Smooth muscle cell (in vitro differentiated cells): ENCODE measurements around the gene MARCKSL1. TPM values are rescaled to one million over a fixed set of nuclear protein-coding genes. Genes with fewer than 3 reads are reported as not detected.

Experiments used
- DNase-seq: peaks from one replicate; lab custom pipeline; 2025; ENCODE audit not compliant: unreplicated experiment; lab: John Stamatoyannopoulos, UW
- H2AFZ ChIP-seq: fragments of 200-600 bp; sonication (generic); 2 replicates; pipeline ENCODE4 v1.6.0; 2016; ENCODE audit warnings: antibody characterized with exemption, low read depth, mild to moderate bottlenecking
- H3F3A ChIP-seq: fragments of 200-600 bp; sonication (generic); 2 replicates; pipeline ENCODE4 v1.6.0; 2017; ENCODE audit warnings: antibody characterized with exemption, low read depth
- H3K27ac ChIP-seq: fragments of 200-600 bp; sonication (generic); 2 replicates; pipeline ENCODE4 v1.5.1; 2016; ENCODE audit warnings: low read depth, mild to moderate bottlenecking
- H3K27me3 ChIP-seq: fragments of 200-600 bp; sonication (generic); 2 replicates; pipeline ENCODE4 v1.6.1; 2016; ENCODE audit warnings: low read depth, mild to moderate bottlenecking
- H3K36me3 ChIP-seq: fragments of 200-600 bp; sonication (generic); 2 replicates; pipeline ENCODE4 v1.5.1; 2016; ENCODE audit warnings: low read depth
- H3K4me1 ChIP-seq: fragments of 200-600 bp; sonication (generic); 2 replicates; pipeline ENCODE4 v1.5.1; 2016; ENCODE audit warnings: low read depth
- H3K4me2 ChIP-seq: fragments of 200-600 bp; sonication (generic); 2 replicates; pipeline ENCODE4 v1.6.0; 2016; ENCODE audit warnings: mild to moderate bottlenecking
- H3K4me3 ChIP-seq: fragments of 200-600 bp; sonication (generic); 2 replicates; pipeline ENCODE4 v1.5.1; 2016; ENCODE audit warnings: mild to moderate bottlenecking
- H3K79me2 ChIP-seq: fragments of 200-600 bp; sonication (generic); 2 replicates; pipeline ENCODE4 v1.6.0; 2016; ENCODE audit warnings: low read depth, mild to moderate bottlenecking
- H3K9ac ChIP-seq: fragments of 200-600 bp; sonication (generic); 2 replicates; pipeline ENCODE4 v1.6.0; 2016; ENCODE audit warnings: low read depth
- H3K9me3 ChIP-seq: fragments of 200-600 bp; sonication (generic); replicated peaks from 2 replicates; pipeline ENCODE4 v1.5.1; 2016; ENCODE audit warnings: low read depth
- H4K20me1 ChIP-seq: fragments of 200-600 bp; sonication (generic); 2 replicates; pipeline ENCODE4 v1.6.0; 2016; ENCODE audit warnings: low read depth
- CTCF ChIP-seq: fragments of 200-600 bp; sonication (generic); IDR thresholded peaks from 2 replicates; pipeline ENCODE4 v1.5.1; 2017; ENCODE audit warnings: borderline replicate concordance, mild to moderate bottlenecking, antibody characterized with exemption; ENCODE audit not compliant: insufficient read depth, poor library complexity, severe bottlenecking
- WGBS: methylation state at CpG from one replicate; pipeline ENCODE4 v1.1.7; 2016; ENCODE audit warnings: low lambda C conversion rate; 5-methylcytosine and 5-hydroxymethylcytosine counted together
- polyA plus RNA-seq: library from polyadenylated mRNA; unstranded; fragments of >200 nt; fragmentation: Nextera tagmentation; extraction: Ambion mirVana; gene quantifications from 2 replicates; pipeline ENCODE4 v1.2.1, GENCODE V29; 2016
- total RNA-seq: library from RNA; depleted of rRNA; stranded (reverse); fragments of >200 nt; gene quantifications from 2 replicates; pipeline ENCODE4 v1.2.3, GENCODE V29; 2014

The MARCKSL1 gene
- total and polyA plus RNA-seq, 2 experiments from 2014 or later = 126 to 358 TPM

GRCh38 chr1:32352239-32352745, 16.3 kb upstream of the MARCKSL1 start:
- no peaks in the 10 kb centered on the region for H3K9me3 ChIP-seq
- no peak for TF ChIP-seq CTCF
- H2AFZ ChIP-seq = peak overlapping the region; percentile 94
- H3K79me2 ChIP-seq = no peaks in the 10 kb centered on the region
- peak overlapping the region; percentile 90 for H3K27ac ChIP-seq
- H3K9ac ChIP-seq = peak overlapping the region; percentile 94
- peaks cover 19% of the 10 kb centered on the region for H3K4me1 ChIP-seq
- H3K4me3 ChIP-seq = peak overlapping the region; percentile 81
- H3K36me3 ChIP-seq = no peaks in the 10 kb centered on the region
- no peaks in the 10 kb centered on the region for H4K20me1 ChIP-seq
- WGBS = 42% methylated on average over 8 of the region's 8 CpGs
- peaks cover 20% of the 10 kb centered on the region for H3F3A ChIP-seq
- no peaks in the 10 kb centered on the region for H3K27me3 ChIP-seq
- no peak for DNase-seq
- H3K4me2 ChIP-seq = peak overlapping the region; percentile 99

GRCh38 chr1:32351399-32352238, 15.6 kb upstream of the MARCKSL1 start:
- Histone ChIP-seq H3K36me3 (no peaks in the 10 kb centered on the region), H3K27me3 (no peaks in the 10 kb centered on the region), H3K4me1 (peaks cover 19% of the 10 kb centered on the region), H3F3A (peaks cover 20% of the 10 kb centered on the region), H2AFZ (peak overlapping the region; percentile 94), H3K9ac (peak overlapping the region; percentile 94), H4K20me1 (no peaks in the 10 kb centered on the region), H3K79me2 (no peaks in the 10 kb centered on the region), H3K9me3 (no peaks in the 10 kb centered on the region), H3K4me3 (peak overlapping the region; percentile 81), H3K27ac (peak overlapping the region; percentile 90), H3K4me2 (peak overlapping the region; percentile 99)
- TF ChIP-seq CTCF = no peak
- WGBS = 3% methylated on average over 43 of the region's 75 CpGs
- peak; percentile 89 for DNase-seq

- Histone ChIP-seq H3K27ac (peak overlapping the region; percentile 90), H3K27me3 (no peaks in the 10 kb centered on the region), H2AFZ (no peak overlapping the region), H3K4me2 (peak overlapping the region; percentile 99), H3K36me3 (no peaks in the 10 kb centered on the region), H3F3A (peaks cover 20% of the 10 kb centered on the region), H4K20me1 (no peaks in the 10 kb centered on the region), H3K79me2 (no peaks in the 10 kb centered on the region), H3K9ac (peak overlapping the region; percentile 94), H3K9me3 (no peaks in the 10 kb centered on the region), H3K4me3 (peak overlapping the region; percentile 81), H3K4me1 (peaks cover 19% of the 10 kb centered on the region)
- DNase-seq = peak; percentile 89
- 20% methylated on average over 28 of the region's 28 CpGs for WGBS
- peak; percentile 67 for TF ChIP-seq CTCF
Measured at GRCh38 chr1:32350785-32351398, 14.9 kb upstream of the MARCKSL1 start.
